HG03066 (cell line): ENCODE measurements around the gene EHD3.

ENCODE experiments used
- ATAC-seq: cut with Tn5 transposase; IDR thresholded peaks from one replicate; pipeline ENCODE4 v1.9.1; 2021; ENCODE audit warnings: low read depth; ENCODE audit not compliant: unreplicated experiment

The EHD3 gene

GRCh38 chr2:31253356-31254131 is 19.6 kb downstream of the EHD3 start:
- ATAC-seq: no peak

GRCh38 chr2:31254237-31255203 is 20.6 kb downstream of the EHD3 start:
- no peak for ATAC-seq

GRCh38 chr2:31255911-31256571 is 22.1 kb downstream of the EHD3 start:
- peak; percentile 64 for ATAC-seq

GRCh38 chr2:31256611-31257382 is 22.8 kb downstream of the EHD3 start:
- peak; percentile 4 for ATAC-seq

GRCh38 chr2:31258351-31258750 is 24.4 kb downstream of the EHD3 start:
- peak; percentile 33 for ATAC-seq

GRCh38 chr2:31259075-31259474 is 25.1 kb downstream of the EHD3 start:
- no peak for ATAC-seq

- no peak for ATAC-seq
Measured at GRCh38 chr2:31260870-31261269, 26.9 kb downstream of the EHD3 start.

GRCh38 chr2:31263636-31264190 is 29.8 kb downstream of the EHD3 start:
- no peak for ATAC-seq

GRCh38 chr2:31265234-31265633 is 31.3 kb downstream of the EHD3 start:
- no peak for ATAC-seq

GRCh38 chr2:31266804-31267203 is 32.9 kb downstream of the EHD3 start:
- ATAC-seq: no peak

GRCh38 chr2:31267437-31268120 is 33.6 kb downstream of the EHD3 start:
- no peak for ATAC-seq

- ATAC-seq: no peak
Measured at GRCh38 chr2:31268344-31268743, 34.4 kb downstream of the EHD3 start.

GRCh38 chr2:31269087-31269486 is 35.1 kb downstream of the EHD3 start:
- no peak for ATAC-seq

GRCh38 chr2:31270131-31270530 is 36.2 kb downstream of the EHD3 start:
- no peak for ATAC-seq

- ATAC-seq: no peak
Measured at GRCh38 chr2:31270822-31271231, 36.9 kb downstream of the EHD3 start.

GRCh38 chr2:31271851-31272267 is 37.9 kb downstream of the EHD3 start:
- ATAC-seq: no peak

- no peak for ATAC-seq
Measured at GRCh38 chr2:31274401-31275075, 40.6 kb downstream of the EHD3 start.

- no peak for ATAC-seq
Measured at GRCh38 chr2:31275976-31276375, 42.0 kb downstream of the EHD3 start.

- ATAC-seq: no peak
Measured at GRCh38 chr2:31277621-31278020, 43.7 kb downstream of the EHD3 start.
